HG03354 (cell line): ENCODE results near the gene POU6F2.

Experiments
- ATAC-seq: cut with Tn5 transposase; IDR thresholded peaks from one replicate; pipeline ENCODE4 v1.9.1; 2021; ENCODE audit warnings: mild to moderate bottlenecking; ENCODE audit not compliant: unreplicated experiment, poor library complexity, severe bottlenecking

The POU6F2 gene

DNA sequence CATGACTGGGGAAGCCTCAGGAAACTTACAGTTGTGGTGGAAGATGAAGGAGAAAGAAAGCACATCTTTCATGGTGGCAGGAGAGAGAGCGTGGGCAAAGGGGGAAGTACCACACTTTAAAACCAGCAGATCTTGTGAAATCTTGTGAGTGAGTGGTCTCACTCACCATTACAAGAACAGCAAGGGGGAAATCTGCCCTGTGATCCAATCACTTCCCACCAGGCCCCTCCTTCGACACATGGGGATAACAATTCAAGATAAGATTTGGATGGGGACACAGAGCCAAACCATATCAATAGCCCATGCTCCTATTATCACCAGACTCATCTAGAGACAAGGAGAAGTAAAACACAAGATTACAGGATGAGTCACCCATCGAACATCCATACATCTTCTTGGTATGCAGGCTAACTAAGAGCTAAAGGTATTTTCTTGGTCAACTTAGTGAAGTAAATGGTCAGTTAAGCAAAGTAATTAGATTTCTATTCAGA is 533.2 kb downstream of the POU6F2 start:
- ATAC-seq: no peak

DNA sequence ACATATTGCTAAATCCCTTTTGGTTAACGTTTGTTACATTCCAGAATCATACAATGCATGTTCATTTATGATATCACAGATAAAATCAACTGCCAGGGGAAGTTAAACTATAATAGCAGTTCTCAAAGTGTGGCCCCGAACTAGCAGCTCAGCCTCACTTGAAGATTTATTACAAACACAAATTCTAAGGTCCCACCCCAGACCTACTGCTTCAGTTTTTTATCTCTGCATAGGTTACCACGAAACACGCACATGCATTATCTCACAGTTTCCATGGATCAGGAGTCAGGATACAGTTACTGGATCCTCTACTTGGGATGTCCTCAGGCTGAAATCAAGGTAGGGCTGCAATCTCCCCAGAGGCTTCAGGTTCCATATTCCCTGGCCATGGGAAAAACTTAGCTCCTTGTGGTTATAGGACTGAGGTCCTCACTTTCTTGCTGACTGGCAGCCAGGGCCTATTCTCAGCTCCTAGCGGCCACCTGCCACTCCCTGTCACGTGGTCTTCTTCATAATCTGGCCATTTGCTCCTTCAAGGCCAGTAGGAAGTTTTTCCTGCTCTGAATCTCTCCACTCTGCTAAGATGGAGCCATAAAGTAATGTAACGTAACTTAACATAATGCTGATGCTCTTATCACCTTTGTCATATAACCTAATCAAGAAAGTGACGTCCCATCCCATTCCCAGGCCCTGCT is 538.0 kb downstream of the POU6F2 start:
- ATAC-seq: no peak

DNA sequence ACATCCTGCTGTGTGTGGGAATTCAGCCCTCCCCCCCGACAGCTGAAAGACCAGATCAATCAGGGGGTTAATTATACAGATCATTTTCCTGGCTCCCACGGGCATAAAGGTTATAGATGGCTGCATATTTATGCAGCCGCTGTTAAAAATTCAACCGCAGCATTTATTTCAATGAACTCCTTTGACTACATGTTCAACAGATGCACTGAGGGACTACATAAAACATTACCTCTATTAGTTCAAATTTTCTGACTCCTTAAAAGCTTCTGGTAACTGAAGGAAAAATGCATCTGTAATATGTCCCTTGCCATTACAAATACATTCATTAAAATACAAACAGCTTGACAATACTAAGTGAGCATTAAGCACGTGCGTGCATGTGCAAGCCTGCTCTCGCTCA is 538.8 kb downstream of the POU6F2 start:
- ATAC-seq: no peak

DNA sequence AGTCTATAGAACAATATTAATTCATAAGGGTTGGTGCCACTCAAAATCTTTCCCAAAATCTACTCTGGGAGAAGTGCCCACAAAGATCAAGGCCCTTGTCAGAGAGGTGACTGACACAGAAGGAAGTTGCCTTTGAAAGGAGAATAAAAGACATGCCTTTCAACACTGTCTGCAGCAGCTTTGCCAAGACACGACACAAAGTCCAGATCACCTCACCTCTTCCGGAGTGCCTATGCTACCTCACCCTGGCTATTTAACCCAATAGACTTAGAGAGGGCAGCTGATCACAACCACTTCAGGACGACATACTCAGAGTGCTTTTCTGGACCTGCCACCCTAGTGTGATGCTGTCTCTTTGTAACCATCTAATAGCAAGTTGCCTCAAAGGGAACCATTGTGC is 539.5 kb downstream of the POU6F2 start:
- no peak for ATAC-seq
